SJCRH30 (cell line): ENCODE data around the gene CINP. TPM values are rescaled to one million over a fixed set of nuclear protein-coding genes. Genes with fewer than 3 reads are reported as not detected.

Source experiments
- DNase-seq, 2 experiments: peaks; one replicate each; pipeline ENCODE4 v3.0.0-alpha.2; 2015 to 2020
- H3K27ac ChIP-seq: fragments of 250-450 bp; sonication (Bioruptor Pico); 2 replicates; pipeline ENCODE4 v1.5.1; 2020; ENCODE audit warnings: mild to moderate bottlenecking, moderate library complexity
- H3K27me3 ChIP-seq: fragments of 250-450 bp; sonication (Bioruptor Pico); 2 replicates; pipeline ENCODE4 v1.5.1; 2020; ENCODE audit warnings: mild to moderate bottlenecking, moderate library complexity
- H3K36me3 ChIP-seq: fragments of 250-450 bp; sonication (Bioruptor Pico); 2 replicates; pipeline ENCODE4 v1.5.1; 2020; ENCODE audit warnings: mild to moderate bottlenecking, moderate library complexity
- H3K4me1 ChIP-seq: fragments of 250-450 bp; sonication (Bioruptor Pico); 2 replicates; pipeline ENCODE4 v1.5.1; 2020; ENCODE audit warnings: mild to moderate bottlenecking, moderate library complexity
- H3K4me3 ChIP-seq: fragments of 250-450 bp; sonication (Bioruptor Pico); 2 replicates; pipeline ENCODE4 v1.5.1; 2020; ENCODE audit warnings: mild to moderate bottlenecking, moderate library complexity
- H3K9me3 ChIP-seq: fragments of 250-450 bp; sonication (Bioruptor Pico); replicated peaks from 2 replicates; pipeline ENCODE4 v1.5.1; 2020; ENCODE audit warnings: mild to moderate bottlenecking, moderate library complexity
- total RNA-seq: library from RNA; depleted of rRNA; stranded (reverse); fragments of >200 nt; shearing (Covaris generic); gene quantifications from 2 replicates; pipeline ENCODE4 v1.2.3, GENCODE V29; 2014

CINP gene
- total RNA-seq, 1 experiment from 2014 or later = 48.4 TPM

DNA sequence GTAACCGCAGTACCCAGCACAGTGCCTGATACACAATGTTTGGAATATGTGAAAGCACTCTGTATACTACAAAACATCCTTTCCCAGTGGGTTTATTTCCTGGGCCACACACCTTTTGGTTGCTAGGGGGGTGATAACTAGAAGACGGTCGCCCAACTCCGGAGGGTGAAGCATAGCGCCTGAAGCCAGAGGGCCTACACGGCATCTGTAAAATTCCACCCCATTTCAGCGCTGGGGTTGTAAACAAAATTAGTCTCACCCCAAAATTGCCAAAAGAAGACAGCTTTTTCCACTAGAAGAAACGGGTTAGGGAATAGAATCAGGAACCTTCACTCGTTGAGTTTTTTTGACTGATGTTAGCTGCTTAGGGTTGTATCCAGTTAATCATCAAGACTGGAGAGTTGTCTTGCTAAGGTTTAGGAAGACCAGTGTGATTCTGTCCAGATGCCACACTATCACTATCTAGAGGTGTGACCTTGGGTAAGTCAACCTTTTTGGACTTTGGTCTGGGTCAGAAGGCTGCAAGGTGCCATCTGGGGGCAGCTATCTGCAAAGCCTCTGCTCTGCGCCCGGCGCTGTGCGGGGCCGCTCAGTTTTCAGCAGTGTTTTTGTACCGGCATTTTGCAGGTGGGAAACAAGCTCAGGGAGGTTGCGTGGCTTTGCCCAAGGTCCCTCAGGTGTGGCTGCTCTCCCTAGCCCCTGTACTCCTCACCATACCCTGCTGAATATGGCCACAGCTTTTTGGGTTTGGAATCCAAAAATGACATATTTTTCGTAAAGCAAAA is 41.8 kb downstream of the CINP start:
- DNase-seq = no peak
- no peaks in the 10 kb centered on the region; the same call in 1 of the 2 replicates for H3K4me1 ChIP-seq
- H3K36me3 ChIP-seq = no peaks in the 10 kb centered on the region
- no peaks in the 10 kb centered on the region for H3K9me3 ChIP-seq
- H3K27ac ChIP-seq = no peak overlapping the region
- no peaks in the 10 kb centered on the region for H3K27me3 ChIP-seq
- no peak overlapping the region; the same call in 1 of the 2 replicates for H3K4me3 ChIP-seq

DNA sequence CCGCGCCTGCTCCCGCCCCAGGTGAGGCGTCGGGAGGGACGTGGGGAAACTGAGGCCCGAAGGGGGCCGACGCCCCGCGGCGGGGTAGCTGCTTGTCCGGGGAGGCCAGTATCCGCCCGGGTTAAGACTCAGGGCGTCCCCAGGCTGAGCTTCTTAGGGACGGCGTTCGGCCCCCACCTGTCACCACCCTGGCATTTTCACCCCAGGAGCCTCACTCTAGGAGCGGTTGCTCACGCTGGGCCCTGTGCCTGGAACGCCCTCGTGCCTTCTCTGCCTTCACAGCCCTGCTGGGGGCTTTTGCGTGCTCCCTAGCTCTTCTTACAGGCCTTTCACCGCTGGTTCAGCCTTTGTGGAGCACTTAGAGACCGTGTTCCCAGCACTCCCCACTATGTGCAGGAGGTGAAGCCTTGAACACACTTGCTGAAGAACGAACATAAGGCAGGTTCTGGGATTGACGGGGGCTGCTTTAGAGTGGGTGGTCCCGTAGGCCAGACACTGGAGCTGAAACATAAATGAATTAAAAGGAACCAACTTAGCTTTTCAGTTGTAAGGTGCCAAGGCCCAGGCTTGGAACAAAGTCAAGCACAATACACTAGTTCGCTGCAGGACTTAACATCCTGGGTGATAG is 42.5 kb downstream of the CINP start:
- H3K4me1 ChIP-seq = no peaks in the 10 kb centered on the region; the same call in 1 of the 2 replicates
- DNase-seq = peak; percentile 47 to 60
- no peaks in the 10 kb centered on the region for H3K36me3 ChIP-seq
- H3K27me3 ChIP-seq = no peaks in the 10 kb centered on the region
- peak overlapping the region; percentile 34; the same call in 1 of the 2 replicates for H3K27ac ChIP-seq
- H3K9me3 ChIP-seq = no peaks in the 10 kb centered on the region
- peak overlapping the region; percentile 73 for H3K4me3 ChIP-seq

DNA sequence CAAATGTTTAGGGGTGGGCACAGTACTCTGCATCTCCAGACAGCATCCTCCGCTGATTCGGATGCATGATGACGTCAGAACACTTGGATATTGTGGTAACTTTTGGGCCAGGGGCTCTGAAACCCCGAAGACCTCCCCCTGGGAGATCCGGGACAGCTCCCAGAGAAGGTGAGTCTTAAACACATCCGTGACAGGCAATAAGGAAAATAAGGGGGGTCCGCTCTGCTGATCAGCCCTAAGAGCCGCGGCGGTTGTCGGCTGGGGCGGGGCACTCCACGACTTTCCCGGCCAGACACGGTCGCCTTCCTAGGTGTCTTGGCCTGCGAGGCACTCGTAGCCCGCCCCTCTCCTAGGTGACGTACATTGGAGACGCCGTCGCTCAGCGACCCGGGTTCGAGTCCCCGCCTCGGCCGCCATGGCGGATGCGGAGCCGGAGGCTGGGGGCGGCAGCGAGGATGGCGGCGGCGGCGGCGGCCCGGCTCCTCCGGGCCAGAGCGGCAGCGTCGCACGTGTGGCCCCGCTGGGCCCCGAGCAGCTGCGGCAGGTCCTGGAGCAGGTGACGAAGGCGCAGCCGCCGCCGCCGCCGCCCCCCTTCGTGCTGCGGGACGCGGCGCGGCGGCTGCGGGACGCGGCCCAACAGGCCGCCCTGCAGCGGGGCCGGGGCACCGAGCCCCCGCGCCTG is 43.2 kb downstream of the CINP start, which contains the start of gene ZNF839:
Gene ZNF839 (plus strand): TSS at position 396 of the 682 bp plus-strand sequence. CDS start 20 bp downstream, at position 416.
- Histone ChIP-seq H3K4me1 (no peaks in the 10 kb centered on the region; the same call in 1 of the 2 replicates), H3K9me3 (no peaks in the 10 kb centered on the region), H3K4me3 (peak within 1 kb of the TSS; percentile 73), H3K36me3 (no peaks in the 10 kb centered on the region), H3K27ac (peak within 1 kb of the TSS; percentile 42), H3K27me3 (no peaks in the 10 kb centered on the region)
- peak; percentile 92 to 94 for DNase-seq

DNA sequence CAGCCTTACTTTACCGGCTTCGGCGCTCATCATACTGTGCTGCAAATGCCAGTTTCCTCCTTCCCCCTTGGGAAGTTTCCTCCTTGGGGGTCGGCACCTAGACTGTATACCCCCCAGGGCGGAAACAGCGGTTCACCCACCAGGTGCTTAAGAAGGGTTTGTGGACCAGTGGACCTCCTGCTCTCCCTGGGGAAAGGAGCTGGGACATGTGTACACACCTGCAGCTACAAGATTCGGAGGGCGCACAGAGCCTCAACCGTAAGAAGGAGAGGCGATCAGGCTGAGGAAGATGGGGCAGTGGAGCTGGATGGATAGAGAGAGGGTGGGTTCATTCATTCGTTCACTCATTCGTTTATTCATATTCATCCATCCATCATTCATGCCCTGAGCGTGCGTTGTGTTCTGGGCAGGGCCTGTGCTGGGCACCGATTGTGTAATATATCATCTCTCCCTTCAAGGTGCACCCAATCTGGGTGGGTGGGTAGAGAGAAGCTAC is 43.9 kb downstream of the CINP start:
- no peaks in the 10 kb centered on the region; the same call in 1 of the 2 replicates for H3K4me1 ChIP-seq
- no peaks in the 10 kb centered on the region for H3K9me3 ChIP-seq
- H3K4me3 ChIP-seq = peak overlapping the region; percentile 73

DNA sequence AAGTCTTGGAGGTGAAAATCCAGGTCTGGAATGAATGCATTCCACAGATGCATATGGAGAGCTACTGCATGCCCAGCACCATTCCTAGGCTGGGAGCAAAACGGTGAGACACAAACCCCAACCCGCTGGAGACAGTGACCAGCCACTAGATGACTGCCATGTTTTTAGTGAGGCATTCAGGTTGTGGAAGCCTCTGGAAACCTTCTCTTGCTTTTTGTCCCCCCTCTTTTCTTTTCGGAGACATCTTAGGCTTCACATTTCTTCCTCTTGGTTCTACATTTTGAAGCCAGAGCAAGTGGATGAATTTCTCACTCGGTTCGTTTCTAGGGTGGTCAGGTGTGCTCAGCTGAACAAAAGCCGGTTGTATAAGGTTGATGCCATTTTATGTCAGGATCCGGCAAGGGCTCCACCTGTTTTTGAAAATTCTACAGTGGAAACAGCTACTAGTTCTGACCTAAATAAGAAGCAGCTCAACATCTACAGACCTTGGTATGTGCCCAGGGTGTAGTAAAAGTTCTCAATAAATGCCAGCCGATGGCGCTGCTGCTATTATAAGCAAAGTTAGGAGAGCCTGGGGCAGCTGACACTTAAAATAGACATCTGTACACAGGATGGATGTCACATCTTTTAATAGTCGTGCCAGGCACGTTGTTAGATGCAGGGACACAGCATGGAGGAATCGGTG is 45.0 kb downstream of the CINP start:
- no peaks in the 10 kb centered on the region for H3K36me3 ChIP-seq
- H3K9me3 ChIP-seq = no peaks in the 10 kb centered on the region
- H3K4me3 ChIP-seq = peak overlapping the region; percentile 74
- no peaks in the 10 kb centered on the region; the same call in 1 of the 2 replicates for H3K4me1 ChIP-seq
- peak; percentile 63 to 76 for DNase-seq
- no peaks in the 10 kb centered on the region for H3K27me3 ChIP-seq
- no peak overlapping the region; the same call in 1 of the 2 replicates for H3K27ac ChIP-seq

More for the DNA sequence above, 43.9 kb downstream of the CINP start:
- Histone ChIP-seq H3K36me3 (no peaks in the 10 kb centered on the region), H3K27me3 (no peaks in the 10 kb centered on the region), H3K27ac (peak overlapping the region; percentile 42)
- DNase-seq = no peak

DNA sequence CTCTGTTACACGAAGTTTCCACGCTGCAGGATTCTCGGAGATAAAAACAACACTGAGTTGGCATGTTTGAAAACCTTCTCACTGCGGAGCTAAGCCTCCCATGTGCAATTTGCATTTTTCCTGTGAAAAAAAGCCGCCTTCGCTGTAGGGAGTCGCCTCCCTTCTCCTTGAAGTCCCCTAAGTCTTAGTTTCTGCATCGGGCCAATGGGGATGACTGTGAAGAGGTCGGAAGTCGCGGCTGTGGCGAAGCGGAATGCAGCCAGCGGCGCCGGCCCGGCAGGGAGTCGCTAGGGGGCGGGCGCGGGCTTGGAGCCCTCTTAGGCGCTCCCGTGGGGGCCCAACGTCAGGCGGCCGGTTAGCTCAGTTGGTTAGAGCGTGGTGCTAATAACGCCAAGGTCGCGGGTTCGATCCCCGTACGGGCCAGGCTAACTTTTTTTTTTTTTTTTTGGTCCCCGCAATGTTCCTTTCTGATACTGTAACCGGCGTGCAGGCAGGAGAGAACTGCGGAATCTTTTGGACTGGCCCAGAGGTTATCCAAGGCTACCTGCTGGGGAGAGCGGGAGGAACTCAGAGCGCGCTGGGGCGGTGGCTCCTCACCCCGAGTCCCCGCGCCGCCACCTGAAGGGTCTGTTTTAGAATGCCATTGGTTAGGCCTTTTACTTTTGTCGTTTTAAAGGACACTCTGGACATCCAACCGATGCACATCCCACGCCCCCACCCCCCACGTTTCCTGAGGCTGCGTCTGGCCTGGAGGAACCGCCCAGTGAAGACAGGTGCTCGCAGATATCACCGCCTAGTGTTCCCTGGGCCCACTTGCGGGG is 45.7 kb downstream of the CINP start:
- H3K27me3 ChIP-seq = no peaks in the 10 kb centered on the region
- peak; percentile 95 to 96 for DNase-seq
- H3K4me1 ChIP-seq = no peaks in the 10 kb centered on the region; the same call in 1 of the 2 replicates
- H3K9me3 ChIP-seq = no peaks in the 10 kb centered on the region
- no peaks in the 10 kb centered on the region for H3K36me3 ChIP-seq
- H3K27ac ChIP-seq = peak overlapping the region; percentile 54
- peak overlapping the region; percentile 74 for H3K4me3 ChIP-seq

DNA sequence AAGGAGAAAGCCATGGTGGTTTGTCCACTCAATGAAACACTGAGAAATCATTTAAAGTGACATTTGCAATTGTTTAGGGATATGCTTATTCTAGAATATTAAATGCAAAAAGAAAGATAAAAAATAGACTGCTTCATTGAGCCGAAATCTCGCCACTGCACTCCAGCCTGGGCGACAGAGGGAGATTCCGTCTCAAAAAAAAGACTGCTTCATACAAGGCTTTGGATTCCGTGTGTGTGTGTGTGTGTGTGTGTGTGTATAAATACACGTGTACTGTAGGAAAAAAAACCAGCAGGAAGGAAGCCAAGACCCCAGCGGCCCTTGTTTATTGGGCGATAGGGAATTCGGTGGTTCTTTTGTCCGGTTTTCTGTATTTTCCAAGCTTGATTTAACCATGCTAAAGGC is 46.4 kb downstream of the CINP start:
- Histone ChIP-seq H3K4me3 (peak overlapping the region; percentile 74), H3K9me3 (no peaks in the 10 kb centered on the region), H3K27me3 (no peaks in the 10 kb centered on the region), H3K4me1 (no peaks in the 10 kb centered on the region; the same call in 1 of the 2 replicates), H3K27ac (peak overlapping the region; percentile 54), H3K36me3 (no peaks in the 10 kb centered on the region)
- DNase-seq = peak; percentile 69 to 78

DNA sequence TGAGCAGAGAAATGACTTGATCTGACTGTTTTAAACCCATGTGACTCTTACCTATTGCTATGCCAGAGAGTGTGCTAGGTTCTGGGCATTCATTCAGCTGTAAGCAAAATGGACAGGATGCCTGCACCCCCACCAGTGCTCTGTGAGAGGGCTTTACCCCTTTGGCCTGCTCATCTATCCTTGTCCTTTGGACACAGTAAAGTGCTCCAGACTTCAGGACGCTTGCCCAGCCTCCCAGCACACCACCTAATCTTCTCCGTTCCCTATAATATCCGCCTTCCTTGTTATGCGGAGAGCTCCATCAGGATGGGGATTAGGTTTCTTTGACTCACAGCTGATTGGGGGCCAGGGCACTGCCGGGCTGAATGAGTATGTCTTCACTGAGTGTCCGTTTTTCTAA is 47.6 kb downstream of the CINP start:
- Histone ChIP-seq H3K27ac (no peak overlapping the region), H3K27me3 (no peaks in the 10 kb centered on the region), H3K9me3 (no peaks in the 10 kb centered on the region), H3K4me3 (peak overlapping the region; percentile 74), H3K36me3 (no peaks in the 10 kb centered on the region), H3K4me1 (no peaks in the 10 kb centered on the region; the same call in 1 of the 2 replicates)
- peak; percentile 63 to 76 for DNase-seq

DNA sequence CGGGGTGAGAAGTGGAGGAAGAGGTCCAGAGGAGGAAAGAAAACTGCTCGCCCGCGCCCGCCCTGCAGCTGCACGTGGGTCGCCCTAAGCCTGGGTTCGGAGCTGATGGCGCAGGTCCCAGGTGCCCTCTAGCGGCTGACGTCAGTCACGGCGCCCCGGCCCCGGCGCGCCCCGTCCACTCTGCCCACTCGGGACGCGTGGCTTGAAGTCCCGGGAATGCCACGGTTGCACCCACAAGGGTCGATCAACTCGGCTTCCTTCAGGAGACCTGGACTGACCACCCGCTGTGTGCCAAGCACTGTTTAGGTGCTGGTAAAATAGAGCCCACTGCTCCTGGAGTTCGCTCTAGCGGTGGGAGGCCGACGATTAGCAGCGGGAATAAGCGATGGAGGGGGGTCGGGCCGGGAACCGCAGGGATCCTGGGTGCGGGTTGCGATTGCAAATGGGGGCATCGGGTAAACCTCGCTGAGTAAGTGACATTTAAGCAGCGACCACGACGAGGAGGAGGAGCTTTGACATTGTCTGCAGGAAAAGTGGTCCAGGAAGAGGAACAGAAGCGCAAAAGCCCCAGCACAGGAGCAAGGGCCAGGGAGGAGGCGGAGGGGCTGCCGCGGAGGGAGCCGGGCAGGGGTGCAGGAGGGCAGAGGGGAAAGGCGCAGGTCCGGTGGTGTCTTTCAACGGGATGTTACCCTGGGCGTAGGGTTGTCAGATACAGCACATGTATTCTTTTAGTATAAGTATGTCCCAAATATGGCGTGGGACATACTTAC is 48.3 kb downstream of the CINP start:
- H3K9me3 ChIP-seq = no peaks in the 10 kb centered on the region
- H3K27me3 ChIP-seq = no peaks in the 10 kb centered on the region
- no peaks in the 10 kb centered on the region for H3K36me3 ChIP-seq
- peak overlapping the region; percentile 74 for H3K4me3 ChIP-seq
- peak; percentile 83 to 89 for DNase-seq
- H3K27ac ChIP-seq = no peak overlapping the region
- H3K4me1 ChIP-seq = no peaks in the 10 kb centered on the region

DNA sequence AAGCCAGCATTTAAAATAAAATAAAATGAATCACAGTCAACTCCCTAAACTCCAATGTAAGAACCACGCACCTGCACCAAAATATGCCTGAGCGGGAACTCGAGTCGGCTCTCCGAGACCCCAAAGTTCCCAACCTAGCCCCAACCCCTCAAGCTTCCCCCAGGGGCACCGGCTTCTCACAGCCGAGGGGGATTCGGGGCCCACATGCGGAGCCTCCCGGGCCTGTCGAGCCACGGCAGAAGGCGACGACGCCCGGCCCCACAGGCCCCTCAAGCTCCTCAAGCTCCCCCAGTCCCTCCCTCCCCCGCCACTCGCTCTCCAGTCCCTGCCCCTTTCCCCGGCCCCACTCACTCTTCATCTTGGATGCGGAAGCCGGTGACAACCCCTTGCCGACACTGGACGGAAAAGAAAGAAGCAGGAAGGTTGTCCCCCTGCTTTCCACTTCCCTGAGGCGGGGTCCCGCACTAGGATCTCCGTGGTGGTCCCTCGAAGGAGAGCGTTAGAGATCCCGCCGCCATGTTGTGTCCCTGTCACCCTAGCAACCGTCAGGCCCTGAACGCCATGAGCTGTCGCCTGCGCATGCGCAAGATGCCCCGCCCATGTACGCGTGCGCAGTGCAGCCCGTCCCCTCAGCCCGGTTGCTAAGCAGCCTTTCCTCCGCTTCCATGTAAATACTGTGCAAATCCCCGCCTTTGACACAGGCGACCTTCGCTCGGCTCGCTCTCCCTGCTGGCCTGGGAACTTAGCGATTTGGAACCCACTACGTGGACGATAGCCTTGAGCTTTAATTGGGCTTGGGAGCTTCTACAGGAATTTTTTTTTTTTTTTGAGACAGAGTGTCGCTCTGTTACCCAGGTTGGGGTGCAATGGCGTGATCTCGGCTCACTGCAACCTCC is 57.8 kb downstream of the CINP start, which contains the start of gene MOK:
Gene MOK (minus strand): TSS at position 554 of the 896 bp plus-strand sequence. CDS start 196 bp downstream, at position 358.
- peak within 1 kb of the TSS; percentile 67 for H3K4me3 ChIP-seq
- H3K9me3 ChIP-seq = no peaks in the 10 kb centered on the region
- H3K4me1 ChIP-seq = no peaks in the 10 kb centered on the region
- DNase-seq = peak; percentile 96 to 98
- no peaks in the 10 kb centered on the region for H3K36me3 ChIP-seq
- no peak within 1 kb of the TSS for H3K27ac ChIP-seq
- no peaks in the 10 kb centered on the region for H3K27me3 ChIP-seq

DNA sequence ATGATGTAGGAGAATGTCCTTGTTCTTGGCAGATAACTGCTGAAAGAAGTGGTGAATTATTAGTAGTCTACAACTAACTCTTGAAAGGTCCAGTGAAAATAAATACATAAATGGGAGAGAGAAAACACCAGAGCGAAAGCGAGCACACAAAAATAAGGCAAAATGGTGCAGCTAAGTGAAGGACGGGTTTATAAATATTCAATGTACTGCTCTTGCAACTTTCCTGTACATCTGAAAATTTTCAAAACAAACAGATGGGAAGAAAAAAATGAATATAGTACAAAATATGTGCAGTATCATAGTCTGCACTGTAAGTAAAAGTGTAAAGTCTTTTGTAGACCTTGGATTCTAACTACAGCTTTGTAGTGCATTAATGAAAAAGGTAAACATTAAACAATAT is 59.0 kb downstream of the CINP start:
- Histone ChIP-seq H3K36me3 (no peaks in the 10 kb centered on the region), H3K27ac (no peak overlapping the region), H3K4me3 (no peak overlapping the region), H3K9me3 (no peaks in the 10 kb centered on the region), H3K27me3 (no peaks in the 10 kb centered on the region), H3K4me1 (no peaks in the 10 kb centered on the region)
- no peak for DNase-seq
